IMR-90 (cell line): ENCODE measurements around the gene DPM1.

Experiments
- BHLHE40 ChIP-seq: fragments of 150-350 bp; IDR thresholded peaks from 2 replicates; pipeline ENCODE4 v1.6.1; 2016; ENCODE audit warnings: mild to moderate bottlenecking, low read depth, low read length
- CEBPB ChIP-seq: IDR thresholded peaks from 2 replicates; pipeline ENCODE4 v1.6.1; 2012; ENCODE audit warnings: low read depth, low read length, improper control_type of control experiment
- CHD1 ChIP-seq: IDR thresholded peaks from 2 replicates; pipeline ENCODE4 v1.6.1; 2012; ENCODE audit warnings: low read depth, low read length, improper control_type of control experiment
- CTCF ChIP-seq: conservative IDR thresholded peaks from 2 replicates; pipeline ENCODE4 v1.5.1; 2012; ENCODE audit warnings: mild to moderate bottlenecking, low read depth, low read length, improper control_type of control experiment
- ELK1 ChIP-seq: fragments of 150-350 bp; IDR thresholded peaks from 2 replicates; pipeline ENCODE4 v1.6.1; 2016; ENCODE audit warnings: low read depth, mild to moderate bottlenecking, low read length, moderate library complexity, borderline replicate concordance
- FOS ChIP-seq: fragments of 150-350 bp; IDR thresholded peaks from 2 replicates; pipeline ENCODE4 v1.6.1; 2016; ENCODE audit warnings: low read depth, low read length
- MAZ ChIP-seq: IDR thresholded peaks from 2 replicates; pipeline ENCODE4 v1.6.1; 2012; ENCODE audit warnings: low read depth, mild to moderate bottlenecking, low read length, improper control_type of control experiment, moderate library complexity, borderline replicate concordance
- MXI1 ChIP-seq: IDR thresholded peaks from 2 replicates; pipeline ENCODE4 v1.6.1; 2012; ENCODE audit warnings: low read depth, mild to moderate bottlenecking, low read length, moderate library complexity, borderline replicate concordance
- NFE2L2 ChIP-seq: fragments of 150-350 bp; IDR thresholded peaks from 2 replicates; pipeline ENCODE4 v1.6.1; 2016; ENCODE audit warnings: low read depth, mild to moderate bottlenecking, low read length
- POLR2A ChIP-seq: IDR thresholded peaks from 2 replicates; pipeline ENCODE4 v1.6.1; 2012; ENCODE audit warnings: mild to moderate bottlenecking, low read depth, low read length
- RCOR1 ChIP-seq: IDR thresholded peaks from 2 replicates; pipeline ENCODE4 v1.6.1; 2012; ENCODE audit warnings: mild to moderate bottlenecking, low read length, improper control_type of control experiment; ENCODE audit not compliant: insufficient replicate concordance
- SMC3 ChIP-seq: fragments of 150-350 bp; IDR thresholded peaks from 2 replicates; pipeline ENCODE4 v1.6.1; 2016; ENCODE audit warnings: low read depth, mild to moderate bottlenecking, antibody characterized with exemption, low read length, moderate library complexity
- USF2 ChIP-seq: fragments of 150-350 bp; IDR thresholded peaks from 2 replicates; pipeline ENCODE4 v1.6.1; 2017; ENCODE audit warnings: mild to moderate bottlenecking, antibody characterized with exemption, low read length, low read depth

GRCh38 chr20:50977066-50978021 lies 19.0 kb upstream of the DPM1 start:
- TF ChIP-seq CTCF (no peak), RCOR1 (no peak), MXI1 (no peak), USF2 (no peak), ELK1 (no peak), BHLHE40 (no peak), POLR2A (no peak), CEBPB (no peak), CHD1 (no peak), FOS (no peak), SMC3 (no peak), NFE2L2 (no peak), MAZ (no peak)
